SK-MEL-5 (cell line): ENCODE measurements around the gene EHBP1. TPM values are rescaled to one million over a fixed set of nuclear protein-coding genes. Genes with fewer than 3 reads are reported as not detected.

ENCODE experiments used
- DNase-seq: peaks from one replicate; pipeline ENCODE4 v3.0.0-alpha.2; 2016; ENCODE audit warnings: low read depth, low spot score
- in situ Hi-C: cut with HindIII; loops from 2 replicates; pipeline ENCODE4 v1.10.0; 2016; ENCODE audit warnings: low sequenced_read_pairs, high pct_unique_total_duplicates, low pct_unique_long_range_greater_than_20kb
- total RNA-seq: library from RNA; depleted of rRNA; stranded (reverse); fragments of >200 nt; shearing (Covaris generic); gene quantifications from 2 replicates; pipeline ENCODE4 v1.2.3, GENCODE V29; 2014

EHBP1 gene
- total RNA-seq, 1 experiment from 2014 or later, result 49.0 TPM

GRCh38 chr2:62826141-62826540, 120.6 kb downstream of the EHBP1 start:
- DNase-seq, result no peak
- in situ Hi-C loops, result no loop called here

DNA sequence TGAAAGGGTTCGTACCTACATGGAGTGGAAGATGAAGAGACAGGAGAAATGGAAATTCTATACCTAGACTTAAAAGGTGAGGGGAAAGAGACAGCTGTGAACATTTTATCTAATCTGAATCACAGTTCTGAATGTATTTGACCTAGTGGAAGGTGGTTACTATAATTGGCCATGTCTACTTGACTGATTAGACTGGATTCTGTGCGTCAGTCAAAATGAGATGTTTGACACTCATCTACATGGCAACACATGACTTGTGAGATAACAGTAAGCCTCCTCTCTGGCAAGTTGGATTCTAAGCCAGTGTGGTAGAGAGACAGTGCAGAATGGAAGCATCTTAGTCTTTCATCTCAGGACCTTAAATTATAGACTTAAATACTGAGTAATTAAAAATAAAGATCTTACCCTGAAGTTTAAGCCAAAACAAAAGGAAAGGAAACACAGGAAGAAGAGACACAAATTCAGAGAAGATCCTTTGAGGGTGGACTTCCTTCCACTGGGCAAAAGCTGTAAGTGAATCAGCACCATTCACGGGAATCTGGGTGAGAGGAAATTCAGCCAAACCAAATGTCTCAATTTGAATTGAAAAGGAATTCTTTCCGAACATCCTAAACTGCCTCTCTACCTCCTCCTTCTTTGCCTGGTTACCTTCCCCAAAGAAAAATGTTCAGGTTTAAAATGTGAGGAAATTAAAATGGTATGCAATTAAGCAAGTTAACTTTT, 121.6 kb downstream of the EHBP1 start:
- in situ Hi-C loops, result no loop called here

DNA sequence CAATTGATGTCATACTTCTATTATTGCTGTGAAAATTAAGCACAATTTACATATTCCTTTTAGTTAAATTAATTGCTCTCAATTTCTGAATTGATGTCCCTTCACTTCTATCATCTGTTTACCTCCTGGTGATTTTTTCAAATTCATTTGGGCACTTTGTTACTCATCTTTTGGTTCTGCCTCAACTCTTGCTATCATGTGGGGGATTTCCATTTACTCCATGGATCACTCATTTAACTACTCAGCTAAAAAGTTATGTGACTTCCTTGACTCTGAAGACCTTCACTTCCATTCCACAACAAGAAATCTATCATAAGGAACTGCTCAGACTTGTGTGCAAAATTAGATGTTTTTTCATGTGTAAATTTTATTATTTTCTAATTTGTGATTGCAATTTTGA, 126.2 kb downstream of the EHBP1 start:
- in situ Hi-C loops, result no loop called here
- DNase-seq, result no peak

More for the DNA sequence above, 121.6 kb downstream of the EHBP1 start:
- DNase-seq, result no peak

GRCh38 chr2:62844311-62845090, 139.0 kb downstream of the EHBP1 start:
- in situ Hi-C loops, result no loop called here
- no peak for DNase-seq

DNA sequence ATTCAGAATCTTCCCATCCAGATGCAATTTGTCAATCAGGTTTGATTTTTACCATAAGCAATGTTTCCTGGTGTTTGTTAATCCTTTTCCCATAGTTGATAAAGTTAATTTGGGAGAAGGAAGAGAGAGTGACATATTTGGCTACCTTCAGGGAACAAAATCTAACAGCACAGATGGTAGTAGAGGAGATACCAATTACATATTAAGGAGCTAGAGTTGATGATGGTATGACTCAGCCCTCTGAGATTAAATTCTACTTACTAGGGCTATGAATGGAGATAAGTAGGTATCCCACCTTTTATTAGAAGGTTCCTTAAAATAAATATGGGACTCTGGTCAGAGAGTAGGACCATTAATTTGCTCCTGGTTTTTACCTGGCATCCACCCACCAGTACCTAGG, 139.7 kb downstream of the EHBP1 start:
- in situ Hi-C loops, result no loop called here
- DNase-seq, result no peak

DNA sequence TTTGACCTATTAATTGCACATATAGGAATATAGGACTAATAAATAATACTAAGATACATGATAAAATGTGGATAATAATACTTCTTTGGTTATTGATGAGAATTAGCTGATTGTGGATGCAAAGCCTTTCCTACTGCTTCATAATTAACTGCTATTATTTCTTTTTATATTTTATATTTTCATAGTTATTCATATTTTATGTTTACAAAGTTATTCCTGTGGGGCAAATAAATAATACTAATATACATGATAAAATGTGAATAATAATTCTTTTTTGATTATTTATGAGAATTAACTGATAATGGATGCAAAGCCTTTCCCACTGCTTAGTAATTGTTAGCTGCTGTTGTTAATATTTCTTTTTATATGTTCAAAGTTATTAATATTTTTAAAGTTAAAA, 146.7 kb downstream of the EHBP1 start:
- in situ Hi-C loops, result no loop called here
- no peak for DNase-seq

DNA sequence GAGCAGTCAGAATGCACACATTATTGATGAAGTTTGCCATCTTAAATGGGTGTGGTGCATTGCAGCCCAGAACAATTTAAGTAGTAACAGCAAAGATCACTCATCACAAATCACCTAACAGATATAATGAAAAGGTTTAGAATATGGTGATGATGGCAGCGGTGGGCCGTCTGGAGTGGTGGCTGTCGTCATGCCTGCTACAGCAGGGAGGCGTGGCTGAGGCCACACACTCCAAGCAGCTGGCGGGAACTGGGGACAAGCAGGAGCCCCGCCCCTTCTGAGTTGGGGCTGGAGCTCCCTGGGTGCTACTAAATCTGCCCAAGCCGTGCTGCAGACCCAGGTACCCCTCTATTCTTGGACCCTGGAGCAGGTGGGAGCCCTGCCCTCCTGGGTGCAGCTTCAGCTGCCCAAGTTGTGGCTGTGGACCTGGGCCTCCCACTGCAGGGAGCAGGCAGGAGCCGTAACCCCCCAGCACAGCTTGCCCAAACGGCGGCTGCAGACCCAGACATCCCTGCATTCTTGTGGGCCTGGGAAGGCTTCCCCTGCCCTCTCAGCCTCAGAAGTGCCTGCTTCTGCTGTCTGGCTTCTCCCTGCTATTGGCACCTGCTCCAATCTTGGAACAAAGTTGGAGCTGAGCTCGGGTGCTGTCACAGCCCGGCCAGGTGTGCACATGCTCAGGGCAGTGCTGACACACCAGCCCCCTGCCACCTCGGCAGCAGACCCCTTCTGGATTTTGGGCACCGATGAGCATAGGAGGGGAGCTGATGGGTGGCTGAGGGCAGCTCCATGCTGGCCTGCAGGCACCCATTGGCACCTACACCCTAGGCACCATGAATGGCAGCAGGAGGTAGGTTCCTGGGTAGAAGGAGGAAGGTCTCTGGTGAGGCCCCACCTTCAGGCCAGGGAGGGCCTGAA, 149.3 kb downstream of the EHBP1 start:
- in situ Hi-C loops, result no loop called here
- no peak for DNase-seq

GRCh38 chr2:62856228-62857040, 150.9 kb downstream of the EHBP1 start:
- in situ Hi-C loops, result no loop called here
- peak; percentile 7 for DNase-seq

- in situ Hi-C loops, result no loop called here
- DNase-seq, result peak; percentile 9
Measured at GRCh38 chr2:62857139-62857931, 151.8 kb downstream of the EHBP1 start.

DNA sequence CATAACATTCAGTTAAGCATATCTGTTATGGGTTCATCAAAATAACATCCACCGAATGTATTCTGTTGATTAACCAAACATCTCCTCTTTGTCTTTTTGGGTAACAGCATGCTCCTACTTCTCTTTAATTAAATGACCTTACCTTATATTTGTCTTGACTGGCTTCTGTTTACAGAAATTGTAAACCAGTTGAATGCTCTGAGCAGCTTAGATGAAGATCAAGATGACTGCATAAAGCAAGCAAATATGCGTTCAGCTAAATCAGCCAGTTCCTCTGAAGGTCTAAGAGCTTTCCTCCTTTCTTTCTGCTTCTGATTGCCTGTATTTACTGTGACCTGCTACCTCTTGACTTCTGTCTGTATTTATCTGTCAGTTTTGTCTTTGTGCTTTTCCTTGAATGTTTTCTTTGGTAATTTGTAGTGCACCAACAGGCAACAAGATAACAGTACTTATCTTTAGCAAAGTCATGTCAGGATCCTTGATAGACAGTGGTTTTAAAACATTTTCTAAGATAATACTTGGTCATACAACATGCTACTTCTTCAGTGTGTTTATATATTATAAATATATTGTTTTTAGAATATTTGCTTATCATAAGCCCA, 152.8 kb downstream of the EHBP1 start:
- no peak for DNase-seq
- in situ Hi-C loops, result no loop called here

DNA sequence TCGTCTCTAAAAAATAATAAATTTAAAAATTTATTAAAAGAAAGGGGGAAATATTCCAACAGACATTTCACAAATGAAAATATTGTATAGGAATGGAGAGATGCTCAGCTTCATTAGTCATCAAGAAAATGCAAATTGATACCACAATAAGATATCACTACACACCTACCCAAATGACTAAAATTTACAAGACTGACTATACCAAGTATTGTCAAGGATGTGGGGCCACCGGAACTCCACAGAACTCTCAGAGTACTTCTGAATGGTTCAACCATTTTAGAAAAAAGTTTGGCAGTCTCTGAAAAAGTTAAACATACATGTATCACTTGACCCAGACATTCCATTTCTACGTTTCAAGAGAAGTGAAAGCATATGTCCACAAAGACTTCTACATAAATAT, 163.4 kb downstream of the EHBP1 start:
- in situ Hi-C loops, result no loop called here

GRCh38 chr2:62870966-62871365, 165.5 kb downstream of the EHBP1 start:
- DNase-seq, result no peak
- in situ Hi-C loops, result no loop called here

More for the DNA sequence above, 163.4 kb downstream of the EHBP1 start:
- no peak for DNase-seq

- in situ Hi-C loops, result no loop called here
- DNase-seq, result no peak
Measured at GRCh38 chr2:62871506-62871905, 166.0 kb downstream of the EHBP1 start.

DNA sequence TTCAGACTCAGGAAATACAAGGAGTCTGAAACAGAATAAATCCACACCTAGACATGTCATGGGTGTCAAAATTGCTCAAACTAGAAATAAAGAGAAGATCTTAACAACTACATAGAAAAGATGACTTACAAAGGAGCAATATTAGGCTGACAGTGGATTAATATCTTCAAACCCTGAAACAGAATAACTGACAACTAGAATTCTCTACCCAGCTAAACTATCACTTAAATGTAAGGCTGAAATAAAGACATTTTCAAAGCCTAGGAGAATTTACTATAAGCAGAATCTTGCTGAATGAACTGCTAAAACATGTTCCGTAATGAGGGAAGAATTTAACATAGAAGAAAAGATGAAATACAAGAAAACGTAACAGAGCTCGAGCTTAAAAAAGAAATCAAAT, 168.1 kb downstream of the EHBP1 start:
- no peak for DNase-seq
- in situ Hi-C loops, result no loop called here

DNA sequence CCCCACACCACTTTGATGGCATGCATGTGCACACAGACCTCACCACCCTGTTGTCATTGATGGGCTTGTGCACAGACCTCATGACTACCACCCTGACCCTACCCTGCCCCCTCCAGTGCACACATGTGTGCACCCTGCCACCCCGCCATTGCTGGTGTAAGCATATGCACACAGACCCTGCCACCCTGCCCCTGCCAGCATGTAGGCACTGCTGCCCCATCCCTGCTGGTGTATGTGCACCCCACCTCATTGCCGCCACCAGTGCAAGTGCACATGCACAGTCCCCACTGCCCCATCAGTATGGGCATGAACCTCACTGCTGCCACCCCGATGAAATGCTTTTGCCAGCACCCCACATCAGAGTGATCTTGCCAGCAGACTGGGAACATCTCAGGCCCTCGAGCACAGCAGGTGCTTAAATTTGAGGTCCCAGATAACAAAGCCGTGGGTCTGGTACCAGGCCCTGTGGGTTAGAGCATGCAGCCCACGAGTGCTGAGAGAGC, 169.4 kb downstream of the EHBP1 start:
- in situ Hi-C loops, result no loop called here
- no peak for DNase-seq

GRCh38 chr2:62881162-62881795, 175.8 kb downstream of the EHBP1 start:
- DNase-seq, result no peak
- in situ Hi-C loops, result no loop called here
